GM12891 (cell line): ENCODE measurements around the gene PBXIP1.

Experiments used
- PAX5 ChIP-seq: IDR thresholded peaks from 2 replicates; pipeline ENCODE4 v1.6.1; 2011; ENCODE audit warnings: low read length, moderate library complexity, mild to moderate bottlenecking; ENCODE audit not compliant: insufficient read depth, severe bottlenecking
- POLR2A ChIP-seq: IDR thresholded peaks from 2 replicates; pipeline ENCODE4 v1.6.1; 2011; ENCODE audit warnings: low read depth, low read length, control low read depth
- POLR2AphosphoS5 ChIP-seq: IDR thresholded peaks from 2 replicates; pipeline ENCODE4 v1.6.1; 2011; ENCODE audit warnings: low read depth, low read length, control low read depth
- POU2F2 ChIP-seq: IDR thresholded peaks from 2 replicates; pipeline ENCODE4 v1.6.1; 2011; ENCODE audit warnings: low read depth, mild to moderate bottlenecking, control low read depth, low read length, moderate library complexity
- SPI1 ChIP-seq: IDR thresholded peaks from 2 replicates; pipeline ENCODE4 v1.6.1; 2011; ENCODE audit warnings: low read depth, low read length, control low read depth
- TAF1 ChIP-seq: IDR thresholded peaks from 2 replicates; pipeline ENCODE4 v1.6.1; 2011; ENCODE audit warnings: low read depth, low read length, control low read depth

- TF ChIP-seq POLR2A (no peak), SPI1 (no peak), TAF1 (no peak), POLR2AphosphoS5 (no peak), POU2F2 (no peak), PAX5 (no peak)
Measured at GRCh38 chr1:155001425-155001674, 45.5 kb upstream of the PBXIP1 start.
